BE2C (cell line): ENCODE results near the gene NETO1.

Experiments used
- DNase-seq: peaks from one replicate; pipeline ENCODE4 v3.0.0-alpha.2; 2020
- H3K27me3 ChIP-seq: fragments of 250-450 bp; sonication (Bioruptor Pico); 2 replicates; pipeline ENCODE4 v1.5.1; 2020; ENCODE audit warnings: mild to moderate bottlenecking
- H3K36me3 ChIP-seq: fragments of 250-450 bp; sonication (Bioruptor Pico); 2 replicates; pipeline ENCODE4 v1.5.1; 2020; ENCODE audit warnings: mild to moderate bottlenecking
- H3K4me1 ChIP-seq: fragments of 250-450 bp; sonication (Bioruptor Pico); 2 replicates; pipeline ENCODE4 v1.5.1; 2020
- H3K4me3 ChIP-seq: 2 replicates; pipeline ENCODE4 v1.5.1; 2011; ENCODE audit warnings: low read depth, low read length
- H3K9me3 ChIP-seq: fragments of 250-450 bp; sonication (Bioruptor Pico); 2 replicates; pipeline ENCODE4 v1.5.1; 2020
- CTCF ChIP-seq: IDR thresholded peaks from 2 replicates; pipeline ENCODE4 v1.5.1; 2012; ENCODE audit warnings: mild to moderate bottlenecking, low read depth, low read length

NETO1 gene

GRCh38 chr18:72898870-72899269 is 31.1 kb upstream of the NETO1 start:
- H3K36me3 ChIP-seq: no peaks in the 10 kb centered on the region
- DNase-seq: no peak
- no peak for TF ChIP-seq CTCF
- no peaks in the 10 kb centered on the region for H3K4me1 ChIP-seq
- no peaks in the 10 kb centered on the region for H3K27me3 ChIP-seq
- no peaks in the 10 kb centered on the region for H3K9me3 ChIP-seq
- no peak overlapping the region for H3K4me3 ChIP-seq

GRCh38 chr18:72895548-72895947 is 27.8 kb upstream of the NETO1 start:
- H3K27me3 ChIP-seq: no peaks in the 10 kb centered on the region
- no peaks in the 10 kb centered on the region for H3K9me3 ChIP-seq
- H3K4me3 ChIP-seq: no peak overlapping the region

GRCh38 chr18:72878561-72878960 is 10.8 kb upstream of the NETO1 start:
- Histone ChIP-seq H3K36me3 (no peaks in the 10 kb centered on the region), H3K27me3 (no peaks in the 10 kb centered on the region), H3K4me3 (no peak overlapping the region), H3K4me1 (no peaks in the 10 kb centered on the region), H3K9me3 (no peaks in the 10 kb centered on the region)
- no peak for TF ChIP-seq CTCF
- DNase-seq: no peak

More at GRCh38 chr18:72895548-72895947, 27.8 kb upstream of the NETO1 start:
- Histone ChIP-seq H3K36me3 (no peaks in the 10 kb centered on the region), H3K4me1 (no peaks in the 10 kb centered on the region)
- DNase-seq: no peak
- no peak for TF ChIP-seq CTCF

DNA sequence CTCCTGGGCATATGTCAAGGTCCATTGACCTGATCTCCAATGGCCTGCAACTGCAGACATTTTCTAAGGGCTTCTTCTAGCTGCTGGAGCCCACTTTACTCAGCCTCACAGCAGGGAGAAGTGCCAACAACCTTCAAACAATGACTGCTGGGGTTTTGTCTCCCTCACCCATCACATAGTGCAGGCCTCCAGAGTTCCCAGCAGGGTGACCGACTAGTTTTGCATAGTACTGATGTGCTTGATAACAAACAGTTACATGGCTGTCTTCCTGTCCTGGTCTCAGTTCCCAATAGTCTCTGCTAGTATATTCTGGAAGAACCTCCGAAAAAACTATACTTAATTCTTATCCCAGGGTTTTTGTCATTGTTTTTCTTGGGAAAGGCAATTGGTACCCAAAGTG is 10.4 kb upstream of the NETO1 start:
- H3K27me3 ChIP-seq: no peaks in the 10 kb centered on the region
- H3K4me3 ChIP-seq: no peak overlapping the region
- H3K4me1 ChIP-seq: no peaks in the 10 kb centered on the region
- DNase-seq: no peak
- no peak for TF ChIP-seq CTCF
- H3K9me3 ChIP-seq: no peaks in the 10 kb centered on the region
- no peaks in the 10 kb centered on the region for H3K36me3 ChIP-seq

GRCh38 chr18:72871091-72871490 is 3.3 kb upstream of the NETO1 start:
- peaks cover 22% of the 10 kb centered on the region for H3K27me3 ChIP-seq
- H3K4me3 ChIP-seq: no peak overlapping the region
- DNase-seq: no peak
- TF ChIP-seq CTCF: no peak
- no peaks in the 10 kb centered on the region for H3K4me1 ChIP-seq
- no peaks in the 10 kb centered on the region for H3K36me3 ChIP-seq
- H3K9me3 ChIP-seq: no peaks in the 10 kb centered on the region

DNA sequence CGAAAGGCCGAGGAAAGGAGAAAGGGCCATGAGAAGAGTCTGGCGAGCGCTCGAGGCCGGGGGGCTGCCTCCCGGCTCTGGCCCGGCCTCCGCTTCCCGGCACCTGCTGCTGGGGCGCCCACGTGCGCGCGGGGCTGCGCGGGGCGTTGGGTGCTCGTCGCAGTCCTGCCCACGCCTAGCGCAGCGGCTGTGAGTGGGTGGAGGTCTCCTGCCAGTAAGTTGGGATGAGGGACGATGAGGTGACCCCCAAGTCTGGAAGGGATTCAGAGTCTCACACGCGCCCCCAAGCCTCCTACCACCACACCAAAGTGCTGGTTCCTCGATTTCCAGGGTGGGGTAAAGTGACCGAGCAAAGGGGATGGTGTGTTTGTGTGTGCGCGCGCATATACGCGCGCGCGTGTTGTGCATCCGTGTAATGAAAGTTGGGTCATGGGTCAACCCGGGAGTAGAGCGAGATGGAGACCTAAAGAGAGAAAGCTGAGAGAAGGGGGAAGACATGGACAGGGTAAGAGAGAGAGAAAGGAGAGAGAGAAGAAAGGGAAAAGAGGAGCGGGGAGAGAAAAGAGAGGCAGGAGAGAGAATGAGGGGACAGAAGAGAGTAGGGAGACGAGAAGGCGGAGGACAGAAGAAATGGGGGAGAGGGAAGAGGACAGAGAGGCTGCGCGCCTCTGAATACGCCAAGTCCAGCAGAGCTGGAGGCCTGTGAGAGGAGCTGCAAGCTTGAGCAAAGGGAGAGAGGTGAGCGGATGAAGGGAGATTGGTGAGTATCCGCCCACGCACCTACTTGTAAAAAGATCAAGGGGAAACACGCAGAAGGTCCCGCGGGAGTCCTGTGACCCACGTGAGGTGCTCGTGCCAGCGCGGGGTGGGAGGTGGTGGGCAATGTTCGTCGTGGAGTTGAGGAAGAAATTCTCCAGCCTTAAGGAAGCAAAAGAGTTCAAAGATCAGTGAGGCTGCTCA is 1.7 kb upstream of the NETO1 start:
- H3K4me3 ChIP-seq: no peak overlapping the region

More for the DNA sequence above, 1.7 kb upstream of the NETO1 start:
- Histone ChIP-seq H3K4me1 (no peaks in the 10 kb centered on the region), H3K27me3 (peaks cover 22% of the 10 kb centered on the region), H3K36me3 (no peaks in the 10 kb centered on the region), H3K9me3 (no peaks in the 10 kb centered on the region)
- TF ChIP-seq CTCF: no peak
- DNase-seq: no peak
